GM19023 (cell line): ENCODE measurements around the gene MAP4K3.
A peak's percentile ranks its signal among the peaks of the same experiment; 100 is the strongest.
"Not testable (repeated sequence)": the region's sequence is repeated elsewhere in the genome, so short reads cannot be mapped to it uniquely, and the experiment has no call there.

Experiments
- ATAC-seq: cut with Tn5 transposase; IDR thresholded peaks from one replicate; pipeline ENCODE4 v1.9.1; 2021; ENCODE audit warnings: mild to moderate bottlenecking, moderate library complexity; ENCODE audit not compliant: unreplicated experiment

Gene MAP4K3

GRCh38 chr2:39247512-39248043, 189.5 kb downstream of the MAP4K3 start:
- ATAC-seq, result no peak

- ATAC-seq, result no peak
Observed at GRCh38 chr2:39246382-39246980, 190.6 kb downstream of the MAP4K3 start.

GRCh38 chr2:39244963-39245625, 192.0 kb downstream of the MAP4K3 start:
- ATAC-seq, result not testable (repeated sequence)

GRCh38 chr2:39244241-39244862, 192.7 kb downstream of the MAP4K3 start:
- ATAC-seq, result not testable (repeated sequence)

- ATAC-seq, result no peak
Observed at GRCh38 chr2:39243469-39244123, 193.5 kb downstream of the MAP4K3 start, which contains the start of gene CDKL4. TSS of gene CDKL4 (minus strand) at chr2:39243970.

- ATAC-seq, result no peak
Observed at GRCh38 chr2:39241588-39241987, 195.5 kb downstream of the MAP4K3 start.

- ATAC-seq, result no peak
Observed at GRCh38 chr2:39240758-39241157, 196.3 kb downstream of the MAP4K3 start.

- no peak for ATAC-seq
Observed at GRCh38 chr2:39234754-39235153, 202.3 kb downstream of the MAP4K3 start.

GRCh38 chr2:39232141-39232540, 204.9 kb downstream of the MAP4K3 start:
- ATAC-seq, result no peak

- peak; percentile 15 for ATAC-seq
Observed at GRCh38 chr2:39228413-39229209, 208.5 kb downstream of the MAP4K3 start.

- ATAC-seq, result peak; percentile 89
Observed at GRCh38 chr2:39227628-39228412, 209.3 kb downstream of the MAP4K3 start.

GRCh38 chr2:39225567-39225966, 211.5 kb downstream of the MAP4K3 start:
- ATAC-seq, result no peak

GRCh38 chr2:39223909-39224308, 213.2 kb downstream of the MAP4K3 start:
- ATAC-seq, result no peak

GRCh38 chr2:39221459-39221858, 215.6 kb downstream of the MAP4K3 start:
- ATAC-seq, result no peak

GRCh38 chr2:39220136-39220535, 216.9 kb downstream of the MAP4K3 start:
- no peak for ATAC-seq

- ATAC-seq, result no peak
Observed at GRCh38 chr2:39218391-39218790, 218.7 kb downstream of the MAP4K3 start.

- no peak for ATAC-seq
Observed at GRCh38 chr2:39217192-39217550, 219.9 kb downstream of the MAP4K3 start.

GRCh38 chr2:39216346-39217191, 220.5 kb downstream of the MAP4K3 start:
- ATAC-seq, result no peak

GRCh38 chr2:39215545-39215944, 221.5 kb downstream of the MAP4K3 start:
- ATAC-seq, result no peak
